Hematopoietic multipotent progenitor cell treated with erythropoietin and hydrocortisone succinate and interleukin-3 and kit ligand, for 4 days (in vitro differentiated cells): ENCODE data around the gene SOCS6.

Experiments used
- DNase-seq: peaks from one replicate; pipeline ENCODE4 v3.0.0-alpha.2; 2015

The SOCS6 gene

GRCh38 chr18:70289351-70290312, 787 bp downstream of the SOCS6 start:
- DNase-seq, result peak; percentile 63

GRCh38 chr18:70290482-70291294, 1.8 kb downstream of the SOCS6 start:
- DNase-seq, result no peak

- no peak for DNase-seq
Measured at GRCh38 chr18:70291295-70291574, 2.4 kb downstream of the SOCS6 start.

GRCh38 chr18:70292628-70293027, 3.8 kb downstream of the SOCS6 start:
- no peak for DNase-seq

GRCh38 chr18:70293166-70293565, 4.3 kb downstream of the SOCS6 start:
- DNase-seq, result peak; percentile 69

- DNase-seq, result no peak
Measured at GRCh38 chr18:70294471-70295191, 5.8 kb downstream of the SOCS6 start.

- no peak for DNase-seq
Measured at GRCh38 chr18:70295192-70296188, 6.6 kb downstream of the SOCS6 start.

- DNase-seq, result no peak
Measured at GRCh38 chr18:70296289-70296688, 7.4 kb downstream of the SOCS6 start.

GRCh38 chr18:70296781-70297180, 7.9 kb downstream of the SOCS6 start:
- no peak for DNase-seq

GRCh38 chr18:70299393-70299792, 10.5 kb downstream of the SOCS6 start:
- DNase-seq, result no peak

- peak; percentile 77 for DNase-seq
Measured at GRCh38 chr18:70301667-70302066, 12.8 kb downstream of the SOCS6 start.

GRCh38 chr18:70308555-70309294, 19.9 kb downstream of the SOCS6 start:
- no peak for DNase-seq

GRCh38 chr18:70310560-70311320, 21.9 kb downstream of the SOCS6 start:
- no peak for DNase-seq

- no peak for DNase-seq
Measured at GRCh38 chr18:70311726-70312125, 22.9 kb downstream of the SOCS6 start.

GRCh38 chr18:70313640-70314039, 24.8 kb downstream of the SOCS6 start:
- no peak for DNase-seq

- no peak for DNase-seq
Measured at GRCh38 chr18:70314151-70314782, 25.4 kb downstream of the SOCS6 start.

GRCh38 chr18:70319187-70319586, 30.3 kb downstream of the SOCS6 start:
- DNase-seq, result no peak

- DNase-seq, result no peak
Measured at GRCh38 chr18:70321616-70322015, 32.8 kb downstream of the SOCS6 start.

GRCh38 chr18:70322385-70322784, 33.5 kb downstream of the SOCS6 start:
- DNase-seq, result no peak

- no peak for DNase-seq
Measured at GRCh38 chr18:70322928-70323327, 34.1 kb downstream of the SOCS6 start.
